Panc1 (cell line): ENCODE data around the gene WFDC10A. TPM values are rescaled to one million over a fixed set of nuclear protein-coding genes. Genes with fewer than 3 reads are reported as not detected.

ENCODE experiments used
- ATAC-seq: fragments of 200-7000 bp; cut with Tn5 transposase; 2 replicates; pipeline ENCODE4 v1.9.1; 2020; ENCODE audit warnings: mild to moderate bottlenecking, moderate library complexity
- BruUV-seq: library from RNA; stranded (reverse); fragments of 400-500 nt; replicated peaks from 2 replicates; lab custom pipeline; 2021; lab: Mats Ljungman, UMichigan
- CTCF ChIA-PET: fragments of 300-600 bp; sonication (Branson Sonifier 250); formaldehyde crosslinking; loops from one replicate; lab custom pipeline; 2022; ENCODE audit warnings: antibody characterized with exemption; lab: Charles Lee
- POLR2A ChIA-PET: fragments of 300-600 bp; sonication (Branson Sonifier 250); formaldehyde crosslinking; loops from one replicate; lab custom pipeline; 2022; ENCODE audit warnings: antibody characterized with exemption; lab: Charles Lee
- DNase-seq: peaks from one replicate; pipeline ENCODE4 v3.0.0-alpha.2; 2010; ENCODE audit warnings: low read depth, low spot score
- H3K27ac ChIP-seq: 2 replicates; pipeline ENCODE4 v1.5.1; 2011; ENCODE audit warnings: mild to moderate bottlenecking, low read length, inconsistent platforms
- H3K27me3 ChIP-seq: fragments of 200-500 bp; sonication (Bioruptor generic); 2 replicates; pipeline ENCODE4 v1.6.0; 2014; ENCODE audit warnings: low read length, inconsistent platforms; ENCODE audit not compliant: control insufficient read depth, insufficient read depth
- H3K36me3 ChIP-seq: fragments of 200-500 bp; sonication (Bioruptor generic); 2 replicates; pipeline ENCODE4 v1.5.1; 2014; ENCODE audit warnings: inconsistent platforms, mild to moderate bottlenecking, low read length, moderate library complexity; ENCODE audit not compliant: control insufficient read depth, insufficient read depth
- H3K4me1 ChIP-seq: 2 replicates; pipeline ENCODE4 v1.5.1; 2011; ENCODE audit warnings: inconsistent platforms, mild to moderate bottlenecking, low read length, moderate library complexity; ENCODE audit not compliant: control insufficient read depth, insufficient read depth
- H3K4me3 ChIP-seq, 2 experiments: 2 replicates each; pipeline ENCODE4 v1.5.1; 2011 to 2012; ENCODE audit warnings: low read depth in 2 of 2, low read length in 2 of 2, mild to moderate bottlenecking in 2 of 2, inconsistent platforms in 1 of 2, moderate library complexity in 1 of 2
- H3K9me3 ChIP-seq: fragments of 200-500 bp; sonication (Bioruptor generic); 2 replicates; pipeline ENCODE4 v1.5.1; 2014; ENCODE audit warnings: low read depth, mild to moderate bottlenecking, inconsistent platforms, low read length, moderate library complexity; ENCODE audit not compliant: control insufficient read depth, insufficient read depth
- CTCF ChIP-seq: fragments of 450-650 bp; IDR thresholded peaks from 2 replicates; pipeline ENCODE4 v1.5.1; 2017; ENCODE audit warnings: mild to moderate bottlenecking
- POLR2AphosphoS5 ChIP-seq: IDR thresholded peaks from 2 replicates; pipeline ENCODE4 v1.6.1; 2012; ENCODE audit warnings: mild to moderate bottlenecking, low read depth, low read length, moderate library complexity
- REST ChIP-seq, 2 experiments: IDR thresholded peaks; 2 replicates each; pipeline ENCODE4 v1.6.1; 2011 to 2012; ENCODE audit warnings: low read depth in 2 of 2, control low read depth in 1 of 2, low read length in 1 of 2, mild to moderate bottlenecking in 1 of 2, moderate library complexity in 1 of 2; ENCODE audit not compliant: insufficient read depth in 1 of 2
- SIN3A ChIP-seq: IDR thresholded peaks from 2 replicates; pipeline ENCODE4 v1.6.1; 2012; ENCODE audit warnings: low read depth, mild to moderate bottlenecking, low read length, moderate library complexity, borderline replicate concordance; ENCODE audit not compliant: insufficient read depth
- TCF7L2 ChIP-seq: IDR thresholded peaks from 2 replicates; pipeline ENCODE4 v1.6.1; 2011; ENCODE audit warnings: mild to moderate bottlenecking, low read depth, low read length, inconsistent platforms
- in situ Hi-C: cut with HindIII; loops from 2 replicates; pipeline ENCODE4 v1.10.0; 2016; ENCODE audit warnings: low sequenced_read_pairs, low pct_unique_long_range_greater_than_20kb
- intact Hi-C: fragments of 100-400 bp; cut with micrococcal nuclease; formaldehyde crosslinking; loops from one replicate; pipeline ENCODE4 v1.10.0; 2022; ENCODE audit not compliant: unreplicated experiment
- total RNA-seq: library from RNA; stranded (reverse); gene quantifications from one replicate; pipeline ENCODE4 v1.2.1, GENCODE V29; 2021; ENCODE audit not compliant: unreplicated experiment

WFDC10A gene
- total RNA-seq, 1 experiment from 2014 or later: not detected

- POLR2A ChIA-PET: no interaction called here
- Histone ChIP-seq H3K27ac (no peak overlapping the region), H3K4me3 (no peak overlapping the region), H3K9me3 (no peaks in the 10 kb centered on the region), H3K27me3 (no peaks in the 10 kb centered on the region), H3K4me1 (no peaks in the 10 kb centered on the region), H3K36me3 (no peaks in the 10 kb centered on the region)
- no TSS peak for BruUV-seq
- ATAC-seq: no peak
- DNase-seq: no peak
- in situ Hi-C loops: no loop called here
- CTCF ChIA-PET: interaction anchor here (1.3 kb wide), 1 partner anchor 141 kb away, joined by 7 read pairs; no protein-coding TSS in a partner anchor
- TF ChIP-seq SIN3A: no peak
- TF ChIP-seq TCF7L2: no peak
- no peak for TF ChIP-seq CTCF
- TF ChIP-seq POLR2AphosphoS5: no peak
- TF ChIP-seq REST (IDR thresholded peaks at IDR 0.05; ENCODE audit: insufficient read depth in 1 of 2, low read depth in 2 of 2, low read length in 1 of 2): no peak
- intact Hi-C loops: no loop called here
These were observed 832 bp downstream of the WFDC10A start for GRCh38 chr20:45630371-45630770.

- DNase-seq (no peak), ATAC-seq (no peak)
- no peak within 1 kb of the TSS for H3K27ac ChIP-seq
- no peak within 1 kb of the TSS for H3K4me3 ChIP-seq
- no peaks in the 10 kb centered on the region for H3K9me3 ChIP-seq
- intact Hi-C loops (no loop called here), in situ Hi-C loops (no loop called here)
- no peaks in the 10 kb centered on the region for H3K27me3 ChIP-seq
- CTCF ChIA-PET: no interaction called here
- no peaks in the 10 kb centered on the region for H3K36me3 ChIP-seq
- TF ChIP-seq CTCF: no peak
- no peak for TF ChIP-seq REST (IDR thresholded peaks at IDR 0.05; ENCODE audit: insufficient read depth in 1 of 2, low read depth in 2 of 2, low read length in 1 of 2)
- TF ChIP-seq POLR2AphosphoS5: no peak
- TF ChIP-seq TCF7L2: no peak
- TF ChIP-seq SIN3A: no peak
- BruUV-seq: no TSS peak
- H3K4me1 ChIP-seq: no peaks in the 10 kb centered on the region
- POLR2A ChIA-PET: no interaction called here
These were observed 1.6 kb downstream of the WFDC10A start, which contains the start of gene WFDC9 for GRCh38 chr20:45631184-45631583. WFDC9 (minus strand) TSS chr20:45631284; CDS start chr20:45610181, 21,103 bp downstream.
